ENCODE measurements around the gene HIPK3. TPM values are rescaled to one million over a fixed set of nuclear protein-coding genes. Genes with fewer than 3 reads are reported as not detected.
A peak's percentile ranks its signal among the peaks of the same experiment; 100 is the strongest.

The HIPK3 gene
- total and polyA plus RNA-seq, 2 donors from 2014 or later, result 17.3 to 162 TPM

DNA sequence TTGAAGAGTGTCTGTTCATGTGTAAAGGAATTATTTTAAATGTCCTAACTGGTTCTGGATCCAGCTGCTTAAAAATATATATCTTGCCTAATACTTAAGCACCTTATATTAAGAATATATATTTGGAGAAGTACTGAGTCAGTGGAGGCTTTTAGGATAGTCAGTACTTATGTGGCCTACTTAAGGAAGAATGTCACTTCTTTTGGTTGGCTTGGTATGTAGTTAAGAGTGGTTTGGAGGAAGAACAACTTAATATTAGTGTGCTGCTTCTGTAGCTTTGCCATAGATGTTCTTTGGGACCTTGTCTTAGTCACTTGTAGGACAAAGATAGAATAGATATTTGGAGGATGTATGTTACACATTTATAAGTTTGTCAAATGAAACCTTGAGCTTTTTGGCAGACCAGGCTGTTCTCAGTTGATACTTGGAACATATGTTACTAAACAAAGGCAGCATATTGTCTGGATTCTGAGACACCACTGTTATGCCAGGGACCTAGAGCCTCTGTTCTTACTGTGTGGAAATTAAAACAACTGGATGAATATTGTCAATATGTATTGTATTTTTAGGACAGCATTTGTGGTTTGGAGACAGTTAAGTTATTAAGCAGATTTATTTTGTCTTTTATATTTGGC, 4.9 kb downstream of the HIPK3 start:
- intact Hi-C loops (cut with DNase I), result no loop called here
- Histone ChIP-seq H3K9ac (ENCODE audit: low read length in 3 of 3) (no peak overlapping the region), H3K27me3 (ENCODE audit: control insufficient read depth, insufficient read depth, low read length) (no peaks in the 10 kb centered on the region), H3K4me1 (ENCODE audit: control insufficient read depth in 2 of 3, insufficient read depth in 2 of 3, low read depth in 1 of 3, low read length in 3 of 3) (peaks cover 0 to 11% (median 2%) of the 10 kb centered on the region in 3 donors), H3K27ac (ENCODE audit: low read depth in 2 of 2, low read length in 2 of 2) (no peak overlapping the region), H3K36me3 (ENCODE audit: control insufficient read depth in 2 of 3, insufficient read depth in 3 of 3, low read length in 3 of 3) (no peaks in the 10 kb centered on the region), H3K9me3 (ENCODE audit: control insufficient read depth in 2 of 3, insufficient read depth in 1 of 3, low read length in 3 of 3) (no peaks in the 10 kb centered on the region), H3K4me3 (ENCODE audit: low read length in 3 of 3) (peak overlapping the region in 1 of 3 donors; percentile 15)
- no peak for FAIRE-seq
- no peak for DNase-seq
- TF ChIP-seq, protein P1, sequence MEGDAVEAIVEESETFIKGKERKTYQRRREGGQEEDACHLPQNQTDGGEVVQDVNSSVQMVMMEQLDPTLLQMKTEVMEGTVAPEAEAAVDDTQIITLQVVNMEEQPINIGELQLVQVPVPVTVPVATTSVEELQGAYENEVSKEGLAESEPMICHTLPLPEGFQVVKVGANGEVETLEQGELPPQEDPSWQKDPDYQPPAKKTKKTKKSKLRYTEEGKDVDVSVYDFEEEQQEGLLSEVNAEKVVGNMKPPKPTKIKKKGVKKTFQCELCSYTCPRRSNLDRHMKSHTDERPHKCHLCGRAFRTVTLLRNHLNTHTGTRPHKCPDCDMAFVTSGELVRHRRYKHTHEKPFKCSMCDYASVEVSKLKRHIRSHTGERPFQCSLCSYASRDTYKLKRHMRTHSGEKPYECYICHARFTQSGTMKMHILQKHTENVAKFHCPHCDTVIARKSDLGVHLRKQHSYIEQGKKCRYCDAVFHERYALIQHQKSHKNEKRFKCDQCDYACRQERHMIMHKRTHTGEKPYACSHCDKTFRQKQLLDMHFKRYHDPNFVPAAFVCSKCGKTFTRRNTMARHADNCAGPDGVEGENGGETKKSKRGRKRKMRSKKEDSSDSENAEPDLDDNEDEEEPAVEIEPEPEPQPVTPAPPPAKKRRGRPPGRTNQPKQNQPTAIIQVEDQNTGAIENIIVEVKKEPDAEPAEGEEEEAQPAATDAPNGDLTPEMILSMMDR (IDR thresholded peaks at IDR 0.05; ENCODE audit: borderline replicate concordance, extremely low read depth, insufficient read depth), result no peak

DNA sequence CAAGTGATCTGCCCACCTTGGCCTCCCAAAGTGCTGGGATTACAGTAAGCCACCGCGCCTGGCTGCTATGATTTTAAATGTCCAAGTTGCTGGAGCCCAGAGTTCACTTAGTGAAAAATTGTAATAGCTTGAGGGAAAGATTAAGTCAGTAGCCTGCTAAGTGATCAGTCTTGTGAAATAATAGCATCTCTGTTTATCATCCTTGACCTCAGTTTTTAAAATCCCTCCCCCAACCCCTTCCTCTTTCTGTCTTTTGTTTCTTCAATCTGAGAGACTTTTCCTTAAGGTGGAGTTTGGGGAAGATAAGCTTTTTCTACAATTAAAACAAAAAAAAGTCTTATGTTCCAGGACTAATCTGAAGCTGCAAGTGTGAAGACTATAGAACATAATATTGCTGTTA, 6.4 kb downstream of the HIPK3 start:
- Histone ChIP-seq H3K27me3 (ENCODE audit: control insufficient read depth, insufficient read depth, low read length) (no peaks in the 10 kb centered on the region), H3K27ac (ENCODE audit: low read depth in 2 of 2, low read length in 2 of 2) (no peak overlapping the region), H3K4me1 (ENCODE audit: control insufficient read depth in 2 of 3, insufficient read depth in 2 of 3, low read depth in 1 of 3, low read length in 3 of 3) (peaks cover 0 to 11% (median 2%) of the 10 kb centered on the region in 3 donors), H3K9me3 (ENCODE audit: control insufficient read depth in 2 of 3, insufficient read depth in 1 of 3, low read length in 3 of 3) (no peaks in the 10 kb centered on the region), H3K36me3 (ENCODE audit: control insufficient read depth in 2 of 3, insufficient read depth in 3 of 3, low read length in 3 of 3) (no peaks in the 10 kb centered on the region), H3K9ac (ENCODE audit: low read length in 3 of 3) (no peak overlapping the region), H3K4me3 (ENCODE audit: low read length in 3 of 3) (peak overlapping the region in 1 of 3 donors; percentile 34)
- FAIRE-seq (no peak), DNase-seq (no peak)
- TF ChIP-seq, protein P1 (IDR thresholded peaks at IDR 0.05; ENCODE audit: borderline replicate concordance, extremely low read depth, insufficient read depth), result no peak
- intact Hi-C loops (cut with DNase I), result no loop called here

GRCh38 chr11:33264926-33265325, 7.7 kb downstream of the HIPK3 start:
- H3K9me3 ChIP-seq (ENCODE audit: control insufficient read depth in 2 of 3, insufficient read depth in 1 of 3, low read length in 3 of 3), result no peaks in the 10 kb centered on the region
- intact Hi-C loops (cut with DNase I), result no loop called here
- peaks cover 0 to 11% (median 5%) of the 10 kb centered on the region in 3 donors for H3K4me1 ChIP-seq (ENCODE audit: control insufficient read depth in 2 of 3, insufficient read depth in 2 of 3, low read depth in 1 of 3, low read length in 3 of 3)
- no peak overlapping the region for H3K9ac ChIP-seq (ENCODE audit: low read length in 3 of 3)
- H3K4me3 ChIP-seq (ENCODE audit: low read length in 3 of 3), result no peak overlapping the region
- FAIRE-seq (no peak), DNase-seq (no peak)
- no peaks in the 10 kb centered on the region for H3K36me3 ChIP-seq (ENCODE audit: control insufficient read depth in 2 of 3, insufficient read depth in 3 of 3, low read length in 3 of 3)
- no peaks in the 10 kb centered on the region for H3K27me3 ChIP-seq (ENCODE audit: control insufficient read depth, insufficient read depth, low read length)
- H3K27ac ChIP-seq (ENCODE audit: low read depth in 2 of 2, low read length in 2 of 2), result no peak overlapping the region
- TF ChIP-seq, protein P1 (IDR thresholded peaks at IDR 0.05; ENCODE audit: borderline replicate concordance, extremely low read depth, insufficient read depth), result no peak
